Activated CD8-positive, alpha-beta memory T cell treated with anti-CD3 and anti-CD28 coated beads, Interleukin-2, amount 10 ng/mL, durations not matched to agents 7 days and 5 days (primary cell): ENCODE measurements around the gene BMP2K. TPM values are rescaled to one million over a fixed set of nuclear protein-coding genes. Genes with fewer than 3 reads are reported as not detected.
"Not testable (repeated sequence)": the region's sequence is repeated elsewhere in the genome, so short reads cannot be mapped to it uniquely, and the experiment has no call there.

Experiments used
- ATAC-seq: fragments of 150-1000 bp; cut with Tn5 transposase; one replicate; pipeline ENCODE4 v1.10.0; 2021; ENCODE audit warnings: moderate library complexity
- CTCF ChIA-PET: fragments of 350-600 bp; sonication (Branson Sonifier 250); formaldehyde crosslinking; loops from one replicate; lab custom pipeline; 2021; ENCODE audit warnings: antibody characterized with exemption; lab: Charles Lee
- DNase-seq: peaks from one replicate; pipeline ENCODE4 v3.0.0-alpha.2; 2020
- H3K27ac Mint-ChIP-seq: one replicate; pipeline ENCODE4 v1.8.0; 2021; ENCODE audit warnings: mild to moderate bottlenecking, mixed read lengths
- H3K27me3 Mint-ChIP-seq: one replicate; pipeline ENCODE4 v1.8.0; 2021; ENCODE audit warnings: mixed read lengths
- H3K36me3 Mint-ChIP-seq: one replicate; pipeline ENCODE4 v1.8.0; 2021; ENCODE audit warnings: mild to moderate bottlenecking, mixed read lengths
- H3K4me1 Mint-ChIP-seq: one replicate; pipeline ENCODE4 v1.8.0; 2021; ENCODE audit warnings: mixed read lengths
- H3K4me3 Mint-ChIP-seq: one replicate; pipeline ENCODE4 v1.8.0; 2021; ENCODE audit warnings: mild to moderate bottlenecking, moderate library complexity, mixed read lengths
- H3K9me3 Mint-ChIP-seq: one replicate; pipeline ENCODE4 v1.8.0; 2022; ENCODE audit warnings: low read depth, mixed read lengths
- total RNA-seq, 2 experiments: library from RNA; stranded (reverse); gene quantifications; one replicate each; pipeline ENCODE4 v1.2.3, GENCODE V29; 2021

The BMP2K gene
- total RNA-seq, 2 experiments from 2014 or later, result 17.8 to 30.5 TPM

DNA sequence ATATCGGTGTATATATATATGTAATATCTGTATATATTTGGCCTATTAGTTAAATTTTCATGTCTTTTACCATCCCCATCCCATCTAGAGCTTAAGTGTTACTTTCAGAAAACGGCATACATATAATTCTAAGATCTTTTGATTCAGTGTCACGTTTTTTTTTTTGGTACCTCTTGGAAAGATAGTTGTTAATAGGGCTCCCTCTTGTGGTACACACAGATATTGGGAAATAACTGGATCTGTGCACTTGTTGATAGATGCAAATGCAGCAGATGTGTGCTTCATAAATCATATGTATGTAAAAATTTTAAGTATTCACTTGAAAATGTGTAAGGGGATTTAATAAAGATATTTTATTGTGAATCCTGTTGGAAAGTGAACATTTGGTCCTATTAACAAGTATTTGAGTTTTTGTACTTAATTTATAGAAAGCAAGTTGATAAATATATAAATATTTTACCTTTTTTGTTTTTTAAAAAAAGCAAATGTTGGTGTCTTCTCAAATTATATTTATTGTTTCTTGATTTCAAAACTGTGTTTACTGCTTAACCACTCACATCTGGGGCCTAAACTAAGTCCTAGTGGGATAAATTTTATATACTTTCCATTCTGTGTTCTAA is 88.4 kb downstream of the BMP2K start:
- ATAC-seq, result peak; percentile 61
- Mint-ChIP-seq H3K36me3 (peaks cover 6% of the 10 kb centered on the region), H3K4me3 (no peak overlapping the region), H3K4me1 (peaks cover 4% of the 10 kb centered on the region), H3K27ac (no peak overlapping the region), H3K9me3 (no peaks in the 10 kb centered on the region), H3K27me3 (no peaks in the 10 kb centered on the region)
- DNase-seq, result no peak
- CTCF ChIA-PET, result interaction anchor here (0.8 to 2.3 kb wide), 3 partner anchors 106 to 256 kb away, joined by 3 to 21 read pairs (median 4); no protein-coding TSS in a partner anchor

DNA sequence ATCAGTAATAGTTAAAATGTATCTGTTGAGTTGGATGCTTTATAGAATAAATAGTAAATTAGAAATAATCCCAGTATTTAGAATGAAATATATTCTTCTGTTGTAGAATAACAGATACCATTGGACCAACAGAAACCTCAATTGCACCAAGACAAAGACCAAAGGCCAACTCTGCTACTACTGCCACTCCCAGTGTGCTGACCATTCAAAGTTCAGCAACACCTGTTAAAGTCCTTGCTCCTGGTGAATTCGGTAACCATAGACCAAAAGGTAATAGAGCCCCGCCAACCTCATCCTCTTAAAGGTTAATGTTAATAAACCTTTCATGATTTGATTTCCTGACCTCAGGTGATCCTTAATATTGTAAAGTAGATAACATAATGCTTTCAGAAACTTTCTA is 89.3 kb downstream of the BMP2K start:
- CTCF ChIA-PET, result no interaction called here
- no peak overlapping the region for H3K27ac Mint-ChIP-seq
- peaks cover 4% of the 10 kb centered on the region for H3K4me1 Mint-ChIP-seq

DNA sequence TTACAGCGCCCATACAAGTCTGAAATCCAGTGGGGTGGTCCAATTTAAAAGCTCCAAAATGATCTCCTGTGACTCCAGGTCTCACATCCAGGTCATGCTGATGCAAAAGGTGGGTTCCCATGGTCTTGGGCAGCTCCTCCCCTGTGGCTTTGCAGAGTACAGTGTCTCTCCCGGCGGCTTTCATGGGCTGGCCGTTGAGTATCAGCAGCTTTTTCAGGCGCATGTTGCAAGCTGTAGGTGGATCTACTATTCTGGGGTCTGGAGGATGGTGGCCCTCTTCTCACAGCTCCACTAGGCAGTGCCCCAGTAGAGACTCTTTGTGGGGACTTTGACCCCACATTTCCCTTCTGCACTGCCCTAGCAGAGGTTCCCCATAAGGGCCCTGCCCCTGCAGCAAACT is 92.6 kb downstream of the BMP2K start:
- CTCF ChIA-PET, H3K9me3 Mint-ChIP-seq, H3K27me3 Mint-ChIP-seq, H3K4me1 Mint-ChIP-seq, ATAC-seq, H3K4me3 Mint-ChIP-seq, H3K27ac Mint-ChIP-seq, DNase-seq: not testable (repeated sequence)
- H3K36me3 Mint-ChIP-seq, result peaks cover 20% of the 10 kb centered on the region

More for the DNA sequence above, 89.3 kb downstream of the BMP2K start:
- Mint-ChIP-seq H3K36me3 (peaks cover 4% of the 10 kb centered on the region), H3K9me3 (no peaks in the 10 kb centered on the region), H3K4me3 (no peak overlapping the region), H3K27me3 (no peaks in the 10 kb centered on the region)
- ATAC-seq, result no peak
- no peak for DNase-seq

GRCh38 chr4:78870056-78870455 is 93.9 kb downstream of the BMP2K start:
- CTCF ChIA-PET, result interaction anchor here (0.6 to 1.1 kb wide), 2 partner anchors 80 to 459 kb away, joined by 3 read pairs; no protein-coding TSS in a partner anchor

GRCh38 chr4:78876568-78877320 is 100.6 kb downstream of the BMP2K start:
- H3K4me1 Mint-ChIP-seq, result no peaks in the 10 kb centered on the region
- no peak overlapping the region for H3K27ac Mint-ChIP-seq
- H3K4me3 Mint-ChIP-seq, result no peak overlapping the region
- peaks cover 17% of the 10 kb centered on the region for H3K36me3 Mint-ChIP-seq
- no peaks in the 10 kb centered on the region for H3K9me3 Mint-ChIP-seq
- no peaks in the 10 kb centered on the region for H3K27me3 Mint-ChIP-seq
- CTCF ChIA-PET, result no interaction called here
- DNase-seq, result no peak
- no peak for ATAC-seq

More at GRCh38 chr4:78870056-78870455, 93.9 kb downstream of the BMP2K start:
- no peaks in the 10 kb centered on the region for H3K9me3 Mint-ChIP-seq
- H3K4me1 Mint-ChIP-seq, result no peaks in the 10 kb centered on the region
- H3K27ac Mint-ChIP-seq, result no peak overlapping the region
- H3K4me3 Mint-ChIP-seq, result no peak overlapping the region
- no peaks in the 10 kb centered on the region for H3K27me3 Mint-ChIP-seq
- DNase-seq (no peak), ATAC-seq (no peak)
- H3K36me3 Mint-ChIP-seq, result peaks cover 20% of the 10 kb centered on the region

DNA sequence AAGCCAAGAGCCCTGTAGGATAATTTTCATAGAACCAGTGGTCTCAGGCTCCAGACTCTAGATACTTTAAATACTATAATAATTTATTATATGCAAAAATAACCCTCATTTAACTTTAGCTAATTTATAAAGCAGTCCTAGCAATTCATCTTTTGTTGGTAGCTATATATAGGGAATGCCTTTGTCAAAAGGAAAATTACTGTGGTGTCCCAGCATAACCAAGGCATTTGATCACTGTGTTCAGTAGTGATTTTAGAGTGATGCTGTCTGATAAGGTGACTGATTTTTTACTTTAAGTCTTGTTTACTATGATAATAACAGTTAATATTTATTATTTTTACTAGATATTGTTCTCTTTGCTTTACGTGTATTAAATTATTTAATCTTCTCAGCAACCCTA is 101.9 kb downstream of the BMP2K start:
- no peaks in the 10 kb centered on the region for H3K4me1 Mint-ChIP-seq
- no peak overlapping the region for H3K27ac Mint-ChIP-seq
- CTCF ChIA-PET, result no interaction called here
- H3K9me3 Mint-ChIP-seq, result no peaks in the 10 kb centered on the region
- H3K27me3 Mint-ChIP-seq, result no peaks in the 10 kb centered on the region
- no peak overlapping the region for H3K4me3 Mint-ChIP-seq
- no peak for ATAC-seq
- peaks cover 7% of the 10 kb centered on the region for H3K36me3 Mint-ChIP-seq
- no peak for DNase-seq

DNA sequence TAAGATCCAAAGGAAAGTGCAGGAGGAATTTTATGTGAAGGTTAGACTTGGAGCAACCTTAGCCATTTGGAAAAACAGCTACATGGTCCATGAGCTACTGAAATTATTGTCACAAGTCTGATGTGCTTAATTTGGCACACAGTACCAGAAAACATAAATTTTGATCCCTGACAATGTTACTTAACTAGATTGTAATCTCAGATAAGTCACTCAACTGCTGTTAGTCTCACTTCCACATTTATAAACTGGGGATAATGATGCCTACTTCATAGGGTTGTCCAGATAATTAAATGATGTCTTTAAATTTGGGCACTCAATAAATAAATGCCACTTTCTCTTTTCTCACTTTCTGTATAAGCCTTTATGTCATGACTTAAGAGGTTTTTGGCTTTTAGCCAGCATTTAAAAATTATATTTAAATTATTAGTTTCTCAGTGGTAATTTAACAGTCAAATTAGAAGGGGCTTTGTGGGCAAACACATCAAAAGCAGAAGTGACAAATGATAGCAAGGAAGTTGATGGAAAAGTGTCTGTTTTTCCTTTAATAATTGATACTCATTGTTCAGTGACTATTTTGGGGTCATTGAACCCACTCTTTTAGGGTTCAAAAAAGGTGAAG is 104.8 kb downstream of the BMP2K start:
- DNase-seq (no peak), ATAC-seq (no peak)
- Mint-ChIP-seq H3K36me3 (peaks cover 1% of the 10 kb centered on the region), H3K27ac (no peak overlapping the region), H3K9me3 (no peaks in the 10 kb centered on the region), H3K4me1 (no peaks in the 10 kb centered on the region), H3K27me3 (no peaks in the 10 kb centered on the region), H3K4me3 (no peak overlapping the region)
- CTCF ChIA-PET, result no interaction called here

DNA sequence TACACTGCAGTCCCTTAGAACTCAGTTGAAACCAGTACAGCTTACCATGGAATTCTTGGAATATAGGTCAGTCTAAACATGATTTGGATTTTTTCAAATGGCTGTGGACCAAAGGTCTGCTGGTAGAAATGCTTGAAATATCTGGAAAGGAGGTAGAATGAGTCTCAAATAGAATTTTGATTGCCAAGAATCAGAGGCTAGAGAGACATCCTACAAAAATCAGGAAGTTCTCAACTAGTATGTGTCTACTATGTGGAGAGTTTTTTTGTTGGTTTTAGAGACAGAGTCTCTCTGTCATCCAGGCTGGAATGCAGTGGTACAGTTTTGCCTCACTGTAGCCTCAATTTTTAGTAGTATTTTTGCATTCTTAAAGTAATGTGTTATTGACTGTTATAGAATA is 109.4 kb downstream of the BMP2K start:
- H3K4me1 Mint-ChIP-seq, result peaks cover 5% of the 10 kb centered on the region
- H3K9me3 Mint-ChIP-seq, result no peaks in the 10 kb centered on the region
- no peak for DNase-seq
- no peak overlapping the region for H3K27ac Mint-ChIP-seq
- no peak overlapping the region for H3K4me3 Mint-ChIP-seq
- ATAC-seq, result no peak
- no peaks in the 10 kb centered on the region for H3K27me3 Mint-ChIP-seq
- CTCF ChIA-PET, result no interaction called here
- peaks cover 9% of the 10 kb centered on the region for H3K36me3 Mint-ChIP-seq

- DNase-seq, result no peak
- Mint-ChIP-seq H3K27me3 (no peaks in the 10 kb centered on the region), H3K9me3 (no peaks in the 10 kb centered on the region), H3K4me1 (peaks cover 6% of the 10 kb centered on the region), H3K36me3 (peaks cover 13% of the 10 kb centered on the region), H3K27ac (no peak overlapping the region), H3K4me3 (no peak overlapping the region)
- CTCF ChIA-PET, result no interaction called here
- ATAC-seq, result no peak
Observed at GRCh38 chr4:78889955-78890354, 113.8 kb downstream of the BMP2K start.

- no peaks in the 10 kb centered on the region for H3K9me3 Mint-ChIP-seq
- H3K27me3 Mint-ChIP-seq, result no peaks in the 10 kb centered on the region
- CTCF ChIA-PET, result no interaction called here
- no peaks in the 10 kb centered on the region for H3K4me1 Mint-ChIP-seq
- no peak for DNase-seq
- ATAC-seq, result no peak
- no peak overlapping the region for H3K27ac Mint-ChIP-seq
- H3K4me3 Mint-ChIP-seq, result no peak overlapping the region
- H3K36me3 Mint-ChIP-seq, result peaks cover 6% of the 10 kb centered on the region
Observed at GRCh38 chr4:78899302-78899701, 123.2 kb downstream of the BMP2K start.

DNA sequence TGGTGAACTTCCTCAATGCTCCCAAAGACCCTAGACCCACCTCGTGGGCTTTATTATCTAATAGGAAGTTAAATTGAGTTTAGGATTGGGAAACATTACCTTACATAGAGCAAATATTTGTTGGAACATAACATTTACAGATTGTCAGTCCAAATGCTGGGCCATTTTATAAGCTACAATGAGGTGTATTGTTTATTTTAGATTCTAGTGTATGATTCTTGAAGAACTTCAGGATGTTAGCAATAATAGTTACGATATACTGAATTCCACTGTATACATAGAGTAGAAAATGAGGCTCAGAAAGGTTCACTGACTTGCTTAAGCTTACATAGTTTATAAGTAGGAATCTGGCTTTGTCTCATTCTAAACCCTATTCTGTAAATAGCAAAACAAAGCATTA is 125.7 kb downstream of the BMP2K start:
- no peaks in the 10 kb centered on the region for H3K9me3 Mint-ChIP-seq
- CTCF ChIA-PET, result no interaction called here
- H3K4me1 Mint-ChIP-seq, result no peaks in the 10 kb centered on the region
- H3K4me3 Mint-ChIP-seq, result no peak overlapping the region
- H3K36me3 Mint-ChIP-seq, result peaks cover 1% of the 10 kb centered on the region
- DNase-seq, result no peak
- no peaks in the 10 kb centered on the region for H3K27me3 Mint-ChIP-seq
- no peak overlapping the region for H3K27ac Mint-ChIP-seq
- no peak for ATAC-seq

- Mint-ChIP-seq H3K9me3 (no peaks in the 10 kb centered on the region), H3K4me3 (no peak overlapping the region), H3K27me3 (no peaks in the 10 kb centered on the region), H3K4me1 (no peaks in the 10 kb centered on the region), H3K36me3 (peaks cover 1% of the 10 kb centered on the region), H3K27ac (no peak overlapping the region)
- CTCF ChIA-PET, result no interaction called here
- ATAC-seq (no peak), DNase-seq (no peak)
Observed at GRCh38 chr4:78902298-78902697, 126.1 kb downstream of the BMP2K start.

GRCh38 chr4:78904143-78904542 is 128.0 kb downstream of the BMP2K start:
- Mint-ChIP-seq H3K27ac (no peak overlapping the region), H3K4me1 (no peaks in the 10 kb centered on the region), H3K9me3 (no peaks in the 10 kb centered on the region), H3K4me3 (no peak overlapping the region), H3K36me3 (peaks cover 5% of the 10 kb centered on the region), H3K27me3 (no peaks in the 10 kb centered on the region)
- CTCF ChIA-PET, result no interaction called here
- ATAC-seq (no peak), DNase-seq (no peak)

DNA sequence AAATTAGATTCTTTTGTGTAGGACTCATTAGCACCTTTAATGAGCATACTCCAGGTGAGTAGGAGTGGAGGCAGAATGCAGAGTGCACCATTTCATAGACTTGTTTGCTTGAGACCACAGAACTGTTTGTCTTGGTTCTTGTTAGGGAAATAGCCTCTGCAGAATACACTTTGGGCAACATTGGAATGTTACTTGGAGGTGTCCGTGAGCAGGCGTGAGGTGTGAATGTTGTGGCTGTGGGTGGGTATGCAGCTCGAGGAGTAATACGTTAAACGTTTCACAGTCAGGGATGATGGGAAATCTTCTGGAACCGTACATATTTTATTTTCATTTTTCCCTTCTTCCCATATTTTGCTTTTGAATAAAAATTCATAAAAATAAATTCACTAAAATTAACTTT is 131.5 kb downstream of the BMP2K start:
- Mint-ChIP-seq H3K27ac (no peak overlapping the region), H3K9me3 (no peaks in the 10 kb centered on the region), H3K36me3 (peaks cover 20% of the 10 kb centered on the region), H3K4me3 (no peak overlapping the region), H3K27me3 (no peaks in the 10 kb centered on the region), H3K4me1 (no peaks in the 10 kb centered on the region)
- DNase-seq, result no peak
- CTCF ChIA-PET, result no interaction called here
- no peak for ATAC-seq
